Naive thymus-derived CD4-positive, alpha-beta T cell (primary cell): ENCODE measurements around the gene CDH13. TPM values are rescaled to one million over a fixed set of nuclear protein-coding genes. Genes with fewer than 3 reads are reported as not detected.

Source experiments
- ATAC-seq: fragments of 150-1000 bp; cut with Tn5 transposase; 2 replicates; pipeline ENCODE4 v1.10.0; 2021; ENCODE audit warnings: mild to moderate bottlenecking, moderate library complexity
- CTCF ChIA-PET: fragments of 350-600 bp; sonication (Branson Sonifier 250); formaldehyde crosslinking; loops from one replicate; lab custom pipeline; 2021; ENCODE audit warnings: antibody characterized with exemption; lab: Charles Lee
- POLR2A ChIA-PET: fragments of 350-600 bp; sonication (Branson Sonifier 250); formaldehyde crosslinking; loops from one replicate; lab custom pipeline; 2021; ENCODE audit warnings: antibody characterized with exemption, inconsistent platforms; lab: Charles Lee
- DNase-seq, 9 donors: peaks; one replicate each; pipeline versions ENCODE4 v3.0.0 to v3.0.0-alpha.2; 2020 to 2022; ENCODE audit warnings: mixed read lengths in 1 of 9
- H3K27ac ChIP-seq: one replicate; pipeline ENCODE4 v1.7.0; 2013; ENCODE audit warnings: mild to moderate bottlenecking, low read depth, low read length, moderate library complexity
- H3K27me3 ChIP-seq, 2 donors: one replicate each; pipeline ENCODE4 v1.7.0; 2013; ENCODE audit warnings: low read length in 2 of 2, mild to moderate bottlenecking in 2 of 2, moderate library complexity in 2 of 2; ENCODE audit not compliant: control insufficient read depth in 2 of 2, insufficient read depth in 2 of 2
- H3K36me3 ChIP-seq, 3 experiments: 1 replicate in 2 of 3; 2 replicates in 1 of 3; pipeline ENCODE4 v1.7.0; 2013; ENCODE audit warnings: low read length in 3 of 3, mild to moderate bottlenecking in 3 of 3, moderate library complexity in 1 of 3; ENCODE audit not compliant: insufficient read depth in 3 of 3, control insufficient read depth in 2 of 3
- H3K4me1 ChIP-seq, 2 donors: one replicate each; pipeline ENCODE4 v1.7.0; 2013; ENCODE audit warnings: low read length in 2 of 2, mild to moderate bottlenecking in 2 of 2, moderate library complexity in 1 of 2; ENCODE audit not compliant: control insufficient read depth in 2 of 2, insufficient read depth in 2 of 2
- H3K4me3 ChIP-seq: 2 replicates; pipeline ENCODE4 v1.7.0; 2013; ENCODE audit warnings: mild to moderate bottlenecking, low read length
- H3K9me3 ChIP-seq, 3 experiments: 1 replicate in 2 of 3; 2 replicates in 1 of 3; pipeline ENCODE4 v1.7.0; 2013; ENCODE audit warnings: low read length in 3 of 3; ENCODE audit not compliant: control insufficient read depth in 2 of 3
- H3K27ac Mint-ChIP-seq, 9 donors: one replicate each; pipeline ENCODE4 v1.8.0; 2020 to 2022; ENCODE audit warnings: mixed read lengths in 9 of 9, mild to moderate bottlenecking in 8 of 9, moderate library complexity in 5 of 9, inconsistent platforms in 2 of 9
- H3K27me3 Mint-ChIP-seq, 5 donors: one replicate each; pipeline ENCODE4 v1.8.0; 2021 to 2022; ENCODE audit warnings: mixed read lengths in 5 of 5, mild to moderate bottlenecking in 1 of 5
- H3K36me3 Mint-ChIP-seq, 5 donors: one replicate each; pipeline ENCODE4 v1.8.0; 2020 to 2022; ENCODE audit warnings: mixed read lengths in 5 of 5, mild to moderate bottlenecking in 3 of 5, inconsistent platforms in 1 of 5
- H3K4me1 Mint-ChIP-seq, 7 donors: one replicate each; pipeline ENCODE4 v1.8.0; 2020 to 2022; ENCODE audit warnings: mixed read lengths in 7 of 7, mild to moderate bottlenecking in 3 of 7, inconsistent platforms in 1 of 7
- H3K4me3 Mint-ChIP-seq, 10 donors: one replicate each; pipeline ENCODE4 v1.8.0; 2020 to 2022; ENCODE audit warnings: mild to moderate bottlenecking in 10 of 10, mixed read lengths in 10 of 10, moderate library complexity in 6 of 10, inconsistent platforms in 2 of 10
- H3K9me3 Mint-ChIP-seq, 11 donors: one replicate each; pipeline ENCODE4 v1.8.0; 2020 to 2022; ENCODE audit warnings: mixed read lengths in 11 of 11, mild to moderate bottlenecking in 4 of 11, inconsistent platforms in 1 of 11, moderate library complexity in 1 of 11
- intact Hi-C, 2 donors: fragments of 100-400 bp; cut with micrococcal nuclease; formaldehyde crosslinking; loops; one replicate each; pipeline ENCODE4 v1.15.1; 2023
- polyA plus RNA-seq, 2 donors: library from polyadenylated mRNA; unstranded; fragments of 300-500 nt; fragmentation: Illumina TruSeq; gene quantifications; one replicate each; pipeline ENCODE4 v1.2.3, GENCODE V29; 2021
- total RNA-seq, 6 experiments: library from RNA in 5 of 6; stranded (reverse) in 5 of 6; gene quantifications; 1 replicate in 5 of 6; 2 replicates in 1 of 6; pipeline ENCODE4 v1.2.3 and lab custom pipeline; 2021 to 2026

CDH13 gene
- total and polyA plus RNA-seq, 7 experiments from 2014 or later = not detected

DNA sequence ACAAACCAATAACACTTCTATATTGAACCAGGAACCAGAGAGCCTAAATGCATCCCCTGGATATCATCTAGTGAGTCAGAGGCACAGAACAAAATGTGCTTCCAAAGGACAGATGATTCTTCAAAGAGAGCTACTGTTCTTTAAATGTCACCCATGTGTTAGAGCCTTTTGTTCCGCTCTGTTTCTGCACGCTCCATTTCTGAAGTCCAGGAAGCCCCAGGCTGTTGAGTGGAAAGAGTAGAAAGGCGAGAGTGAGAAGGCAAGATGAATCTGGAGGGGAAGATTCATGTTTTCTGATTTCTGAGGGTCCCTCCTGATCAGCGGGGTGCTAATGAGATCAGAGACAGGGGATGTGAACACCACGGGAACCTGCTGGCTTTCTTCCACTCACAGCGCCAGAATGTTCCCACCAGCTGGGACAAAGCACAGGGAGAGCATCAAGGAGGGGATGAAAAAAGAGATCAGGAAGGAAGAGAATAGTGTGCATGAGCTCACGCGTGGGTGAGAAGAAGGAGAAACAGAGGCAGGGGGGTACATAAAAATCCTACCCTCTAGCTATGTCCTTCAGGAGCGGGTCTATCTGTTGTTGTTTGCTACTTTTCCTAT, 621.1 kb downstream of the CDH13 start:
- DNase-seq (no peak), ATAC-seq (no peak)
- no peak overlapping the region for H3K27ac ChIP-seq
- no peaks in the 10 kb centered on the region for H3K4me1 ChIP-seq
- ChIA-PET POLR2A (no interaction called here), CTCF (no interaction called here)
- no peak overlapping the region for H3K4me3 ChIP-seq
- no peaks in the 10 kb centered on the region for H3K4me1 Mint-ChIP-seq
- no peak overlapping the region for H3K27ac Mint-ChIP-seq
- H3K36me3 ChIP-seq = no peaks in the 10 kb centered on the region
- no peaks in the 10 kb centered on the region for H3K9me3 ChIP-seq
- peaks cover 0 to 11% (median 8%) of the 10 kb centered on the region in 5 donors for H3K27me3 Mint-ChIP-seq
- H3K27me3 ChIP-seq = no peaks in the 10 kb centered on the region
- H3K4me3 Mint-ChIP-seq = no peak overlapping the region
- intact Hi-C loops = no loop called here
- no peaks in the 10 kb centered on the region for H3K36me3 Mint-ChIP-seq
- H3K9me3 Mint-ChIP-seq = peaks cover 0 to 5% (median 0%) of the 10 kb centered on the region in 11 donors

DNA sequence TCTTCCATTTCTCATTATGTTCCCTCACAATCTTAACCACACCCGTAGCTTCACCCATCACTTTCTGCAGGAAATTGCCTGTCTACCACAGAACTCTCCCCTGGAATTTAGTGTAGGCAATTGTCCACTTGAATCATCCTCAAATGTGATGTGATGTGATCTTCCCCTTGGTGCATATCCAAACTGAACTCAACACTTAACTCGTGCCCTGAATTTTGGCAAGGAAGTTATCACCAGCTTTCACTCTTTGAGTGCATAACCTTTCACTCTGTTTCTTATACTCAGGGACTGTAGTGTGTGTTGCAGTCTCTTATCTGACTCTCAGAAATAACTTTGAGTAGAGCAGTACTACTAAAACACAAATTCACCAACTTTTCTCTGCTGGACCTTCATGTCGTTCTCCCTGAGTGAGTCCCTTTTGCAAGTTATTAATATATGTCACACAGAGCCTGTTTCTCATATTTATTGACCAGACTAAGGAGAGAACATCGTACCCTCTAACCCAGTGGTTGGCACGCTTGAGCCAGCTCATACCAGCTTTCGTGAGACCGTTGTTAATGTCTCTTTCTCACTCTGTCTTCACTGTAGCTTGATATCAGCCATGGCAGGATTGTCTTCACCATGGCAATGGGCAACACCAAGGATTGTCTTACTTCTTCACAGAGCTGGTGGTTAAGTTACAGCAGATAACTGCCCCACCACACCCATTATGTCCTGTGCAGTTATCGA, 622.1 kb downstream of the CDH13 start:
- ChIA-PET POLR2A (no interaction called here), CTCF (no interaction called here)
- intact Hi-C loops = no loop called here
- Mint-ChIP-seq H3K36me3 (no peaks in the 10 kb centered on the region), H3K27ac (no peak overlapping the region), H3K27me3 (peaks cover 0 to 11% (median 8%) of the 10 kb centered on the region in 5 donors), H3K9me3 (peaks cover 0 to 5% (median 0%) of the 10 kb centered on the region in 11 donors), H3K4me1 (no peaks in the 10 kb centered on the region), H3K4me3 (no peak overlapping the region)
- DNase-seq = no peak
- Histone ChIP-seq H3K27ac (no peak overlapping the region), H3K4me1 (no peaks in the 10 kb centered on the region), H3K4me3 (no peak overlapping the region), H3K9me3 (no peaks in the 10 kb centered on the region), H3K36me3 (no peaks in the 10 kb centered on the region), H3K27me3 (no peaks in the 10 kb centered on the region)
- no peak for ATAC-seq

DNA sequence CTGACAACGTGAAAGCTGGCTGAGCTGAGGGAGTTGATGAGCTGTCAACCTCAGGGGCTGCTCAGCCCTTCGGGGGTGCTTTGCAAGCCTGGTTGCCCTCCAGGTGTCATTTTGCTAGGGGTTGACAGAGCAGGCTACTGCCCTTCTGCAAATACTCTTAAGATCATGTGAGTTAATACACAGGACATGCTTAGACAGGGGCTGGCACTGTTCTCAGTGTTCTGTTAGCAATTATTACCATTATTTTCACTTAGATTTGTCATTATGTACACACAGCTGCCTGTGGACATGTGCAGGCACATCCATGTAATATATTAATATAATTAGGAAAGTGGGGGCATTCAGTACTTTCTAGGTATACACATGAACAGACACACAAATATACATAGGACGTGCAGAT, 626.8 kb downstream of the CDH13 start:
- no peak overlapping the region for H3K4me3 ChIP-seq
- CTCF ChIA-PET = no interaction called here
- DNase-seq = no peak
- no peaks in the 10 kb centered on the region for H3K27me3 ChIP-seq
- no peak overlapping the region for H3K4me3 Mint-ChIP-seq
- no peaks in the 10 kb centered on the region for H3K4me1 Mint-ChIP-seq
- H3K9me3 Mint-ChIP-seq = peaks cover 0 to 5% (median 1%) of the 10 kb centered on the region in 11 donors
- peaks cover 0 to 11% (median 0%) of the 10 kb centered on the region in 5 donors for H3K27me3 Mint-ChIP-seq
- intact Hi-C loops = no loop called here
- no peaks in the 10 kb centered on the region for H3K4me1 ChIP-seq
- POLR2A ChIA-PET = no interaction called here
- no peak overlapping the region for H3K27ac Mint-ChIP-seq
- H3K36me3 Mint-ChIP-seq = no peaks in the 10 kb centered on the region
- H3K36me3 ChIP-seq = no peaks in the 10 kb centered on the region
- ATAC-seq = no peak
- no peak overlapping the region for H3K27ac ChIP-seq
- H3K9me3 ChIP-seq = no peaks in the 10 kb centered on the region

DNA sequence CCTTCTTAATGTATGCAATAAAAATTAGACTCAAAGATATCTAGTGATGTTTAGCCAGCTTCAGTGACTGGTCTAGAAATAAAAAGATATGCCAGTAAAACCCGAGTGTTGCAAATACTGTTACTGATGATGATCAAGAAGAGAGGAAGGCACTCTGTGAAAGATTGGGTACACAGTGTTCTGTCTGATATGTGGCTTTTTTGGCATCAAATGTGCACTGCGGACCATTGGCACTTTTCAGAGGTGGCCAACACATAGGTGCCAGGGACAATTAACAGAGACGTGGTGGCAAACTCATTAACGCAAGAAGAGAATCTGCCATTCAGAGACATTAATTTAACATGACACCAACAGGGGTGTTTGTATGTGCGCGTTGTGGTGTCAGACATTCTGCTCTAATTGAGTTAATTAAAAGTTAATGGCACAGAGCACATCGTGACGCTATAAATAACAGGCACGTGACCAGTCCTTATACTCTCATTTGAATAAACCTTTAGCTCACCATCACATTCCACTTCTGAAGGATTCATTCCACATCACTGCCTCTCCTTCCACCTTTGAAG, 631.7 kb downstream of the CDH13 start:
- Mint-ChIP-seq H3K36me3 (no peaks in the 10 kb centered on the region), H3K27me3 (peaks cover 0 to 4% (median 0%) of the 10 kb centered on the region in 5 donors), H3K4me1 (no peaks in the 10 kb centered on the region), H3K4me3 (no peak overlapping the region), H3K27ac (no peak overlapping the region), H3K9me3 (peaks cover 0 to 12% (median 1%) of the 10 kb centered on the region in 11 donors)
- Histone ChIP-seq H3K36me3 (no peaks in the 10 kb centered on the region), H3K9me3 (no peaks in the 10 kb centered on the region), H3K27ac (no peak overlapping the region), H3K4me1 (no peaks in the 10 kb centered on the region), H3K27me3 (no peaks in the 10 kb centered on the region), H3K4me3 (no peak overlapping the region)
- CTCF ChIA-PET = no interaction called here
- DNase-seq = no peak
- POLR2A ChIA-PET = no interaction called here
- intact Hi-C loops = no loop called here
- ATAC-seq = no peak

DNA sequence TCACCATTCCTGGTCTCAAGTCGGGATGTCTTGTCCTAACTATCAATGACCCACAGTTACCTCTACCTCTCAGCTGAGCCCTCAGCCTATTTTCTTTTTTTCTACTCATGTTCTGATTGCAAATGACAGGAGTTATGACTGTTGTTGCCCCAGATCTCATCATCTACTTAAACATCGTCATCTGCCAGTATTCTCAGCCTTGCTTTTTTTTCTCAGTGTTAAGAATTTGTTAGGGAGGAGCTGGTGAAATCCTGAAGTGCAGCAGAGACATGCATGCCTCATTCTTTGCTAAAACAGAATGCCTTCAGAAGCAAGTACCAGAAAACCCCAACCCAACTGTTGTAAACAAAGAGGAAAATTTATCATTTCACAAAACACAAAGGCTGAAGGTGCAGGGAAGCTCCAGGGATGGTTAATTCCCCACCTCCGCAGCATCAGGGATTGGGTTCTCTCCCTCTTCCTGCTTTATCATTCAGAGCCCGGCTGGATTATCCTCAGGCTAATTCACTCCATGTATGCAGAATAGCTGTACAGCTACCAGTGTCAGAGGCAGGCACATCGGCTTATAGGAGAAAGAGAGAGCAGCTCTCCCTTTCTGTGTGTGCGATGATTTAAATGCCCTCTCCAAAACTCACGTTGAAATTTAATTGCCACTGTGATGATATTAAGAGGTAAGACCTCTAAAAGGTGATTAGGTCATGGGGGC, 640.2 kb downstream of the CDH13 start:
- H3K4me3 Mint-ChIP-seq = no peak overlapping the region
- peaks cover 0 to 1% (median 0%) of the 10 kb centered on the region in 7 donors for H3K4me1 Mint-ChIP-seq
- H3K27ac Mint-ChIP-seq = no peak overlapping the region
- peaks cover 0 to 6% (median 0%) of the 10 kb centered on the region in 11 donors for H3K9me3 Mint-ChIP-seq
- intact Hi-C loops = no loop called here
- DNase-seq (no peak), ATAC-seq (no peak)
- H3K4me1 ChIP-seq = no peaks in the 10 kb centered on the region
- H3K36me3 Mint-ChIP-seq = peaks cover 0 to 4% (median 0%) of the 10 kb centered on the region in 5 donors
- ChIA-PET CTCF (no interaction called here), POLR2A (no interaction called here)
- no peak overlapping the region for H3K27ac ChIP-seq
- H3K9me3 ChIP-seq = no peaks in the 10 kb centered on the region
- no peak overlapping the region for H3K4me3 ChIP-seq
- H3K27me3 Mint-ChIP-seq = peaks cover 0 to 27% (median 15%) of the 10 kb centered on the region in 5 donors
- H3K27me3 ChIP-seq = no peaks in the 10 kb centered on the region
- H3K36me3 ChIP-seq = no peaks in the 10 kb centered on the region

DNA sequence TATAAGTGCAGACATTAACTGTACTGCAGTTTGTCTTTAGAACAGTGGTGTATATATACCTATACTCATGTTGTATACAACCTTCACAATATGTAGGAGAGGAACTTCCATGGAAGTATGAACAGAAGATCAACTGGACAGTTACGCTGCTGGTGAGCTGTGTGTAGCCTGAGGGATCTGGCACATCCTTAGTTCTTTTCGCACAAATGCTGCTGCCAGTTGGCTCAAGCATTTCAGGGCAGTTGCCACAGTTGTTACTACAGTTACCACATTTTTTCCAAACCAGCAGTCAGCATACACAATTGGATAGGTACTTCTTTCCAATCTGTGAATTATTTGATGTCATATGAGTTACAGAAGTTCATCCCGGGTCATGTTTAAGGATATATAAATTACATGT, 641.4 kb downstream of the CDH13 start:
- intact Hi-C loops = no loop called here
- no peaks in the 10 kb centered on the region for H3K36me3 ChIP-seq
- no peak overlapping the region for H3K27ac Mint-ChIP-seq
- no peak for DNase-seq
- H3K9me3 Mint-ChIP-seq = peaks cover 0 to 2% (median 0%) of the 10 kb centered on the region in 11 donors
- peaks cover 0 to 27% (median 15%) of the 10 kb centered on the region in 5 donors for H3K27me3 Mint-ChIP-seq
- no peak overlapping the region for H3K27ac ChIP-seq
- H3K4me3 ChIP-seq = no peak overlapping the region
- H3K36me3 Mint-ChIP-seq = peaks cover 0 to 4% (median 0%) of the 10 kb centered on the region in 5 donors
- ChIA-PET CTCF (no interaction called here), POLR2A (no interaction called here)
- H3K4me1 ChIP-seq = no peaks in the 10 kb centered on the region
- no peaks in the 10 kb centered on the region for H3K9me3 ChIP-seq
- peaks cover 0 to 1% (median 0%) of the 10 kb centered on the region in 7 donors for H3K4me1 Mint-ChIP-seq
- H3K4me3 Mint-ChIP-seq = no peak overlapping the region
- H3K27me3 ChIP-seq = no peaks in the 10 kb centered on the region
- no peak for ATAC-seq
